GM23248 (cell line): Measurements from ENCODE around the gene ORC2. TPM values are rescaled to one million over a fixed set of nuclear protein-coding genes. Genes with fewer than 3 reads are reported as not detected.
"Not testable (repeated sequence)": the region's sequence is repeated elsewhere in the genome, so short reads cannot be mapped to it uniquely, and the experiment has no call there.

Experiments used
- DNase-seq: peaks from one replicate; pipeline ENCODE4 v3.0.0-alpha.2; 2015
- H2AFZ ChIP-seq: fragments of 200-600 bp; sonication (generic); 2 replicates; pipeline ENCODE4 v1.6.1; 2016; ENCODE audit warnings: antibody characterized with exemption
- H3F3A ChIP-seq: fragments of 200-600 bp; sonication (generic); 2 replicates; pipeline ENCODE4 v1.6.1; 2016; ENCODE audit warnings: mild to moderate bottlenecking, antibody characterized with exemption, mixed run types; ENCODE audit not compliant: insufficient read depth
- H3K27ac ChIP-seq: fragments of 200-600 bp; sonication (generic); 2 replicates; pipeline ENCODE4 v1.5.1; 2016; ENCODE audit warnings: mild to moderate bottlenecking
- H3K27me3 ChIP-seq: fragments of 200-600 bp; sonication (generic); replicated peaks from 2 replicates; pipeline ENCODE4 v1.6.1; 2016; ENCODE audit warnings: mild to moderate bottlenecking; ENCODE audit not compliant: insufficient read depth
- H3K36me3 ChIP-seq: fragments of 200-600 bp; sonication (generic); 2 replicates; pipeline ENCODE4 v1.6.1; 2016; ENCODE audit warnings: low read depth, mild to moderate bottlenecking
- H3K4me1 ChIP-seq: fragments of 200-600 bp; sonication (generic); 2 replicates; pipeline ENCODE4 v1.6.1; 2016; ENCODE audit warnings: mild to moderate bottlenecking; ENCODE audit not compliant: insufficient read depth
- H3K4me2 ChIP-seq: fragments of 200-600 bp; sonication (generic); one replicate; pipeline ENCODE4 v1.6.1; 2016; ENCODE audit warnings: mild to moderate bottlenecking; ENCODE audit not compliant: unreplicated experiment
- H3K4me3 ChIP-seq: fragments of 200-600 bp; sonication (generic); 2 replicates; pipeline ENCODE4 v1.5.1; 2016; ENCODE audit warnings: mild to moderate bottlenecking
- H3K79me2 ChIP-seq: fragments of 200-600 bp; sonication (generic); 2 replicates; pipeline ENCODE4 v1.6.1; 2016; ENCODE audit warnings: mild to moderate bottlenecking; ENCODE audit not compliant: insufficient read depth
- H3K9ac ChIP-seq: fragments of 200-600 bp; sonication (generic); 2 replicates; pipeline ENCODE4 v1.6.1; 2016; ENCODE audit warnings: mild to moderate bottlenecking
- H3K9me2 ChIP-seq: fragments of 200-600 bp; sonication (generic); 2 replicates; pipeline ENCODE4 v1.6.1; 2016; ENCODE audit warnings: mixed run types, mild to moderate bottlenecking, moderate library complexity; ENCODE audit not compliant: insufficient read depth
- H3K9me3 ChIP-seq: fragments of 200-600 bp; sonication (generic); one replicate; pipeline ENCODE4 v1.6.1; 2017; ENCODE audit warnings: low read depth
- H4K20me1 ChIP-seq: fragments of 200-600 bp; sonication (generic); 2 replicates; pipeline ENCODE4 v1.6.0; 2016; ENCODE audit not compliant: insufficient read depth
- EZH2 ChIP-seq: fragments of 200-600 bp; sonication (generic); IDR thresholded peaks from 2 replicates; pipeline ENCODE4 v1.6.1; 2018; ENCODE audit warnings: antibody characterized with exemption, mild to moderate bottlenecking; ENCODE audit not compliant: insufficient read depth, poor library complexity, severe bottlenecking
- EZH2phosphoT487 ChIP-seq: fragments of 200-600 bp; sonication (generic); IDR thresholded peaks from 2 replicates; pipeline ENCODE4 v1.6.1; 2018; ENCODE audit warnings: antibody characterized with exemption, moderate library complexity, mild to moderate bottlenecking, low read depth; ENCODE audit not compliant: insufficient read depth
- WGBS, 2 experiments: methylation state at CpG; one replicate each; pipeline ENCODE4 v1.1.6; 2015 to 2017; ENCODE audit warnings: low lambda C conversion rate in 2 of 2, low coverage in 1 of 2; ENCODE audit errors: missing lambda C conversion rate in 2 of 2; 5-methylcytosine and 5-hydroxymethylcytosine counted together
- in situ Hi-C: fragments of 300-500 bp; cut with MboI; formaldehyde crosslinking; loops from 2 replicates; pipeline ENCODE4 v1.15.0; 2020
- polyA plus RNA-seq: library from polyadenylated mRNA; unstranded; fragments of >200 nt; fragmentation: Nextera tagmentation; extraction: Ambion mirVana; gene quantifications from 2 replicates; pipeline ENCODE4 v1.2.1, GENCODE V29; 2016
- total RNA-seq: library from RNA; depleted of rRNA; stranded (reverse); fragments of >200 nt; shearing (Covaris generic); gene quantifications from 2 replicates; pipeline ENCODE4 v1.2.3, GENCODE V29; 2014

ORC2 gene
- total and polyA plus RNA-seq, 2 experiments from 2014 or later, result 5.4 to 8.8 TPM

GRCh38 chr2:200888704-200889625 lies 74.5 kb downstream of the ORC2 start, which contains the start of the genes NIF3L1 and PPIL3:
NIF3L1 (plus strand) TSS chr2:200889371; CDS start chr2:200891944, 2,573 bp downstream.
PPIL3 (minus strand) TSS chr2:200889077; CDS start chr2:200887615, 1,462 bp downstream.
- Histone ChIP-seq H3K36me3 (peaks cover 9% of the 10 kb centered on the region; the same call in 1 of the 2 replicates), H3K4me2 (peak within 1 kb of the TSS; percentile 93), H3K79me2 (peaks cover 71% of the 10 kb centered on the region), H3K9ac (peak within 1 kb of the TSS; percentile 98), H4K20me1 (no peaks in the 10 kb centered on the region), H3K27ac (peak within 1 kb of the TSS; percentile 99), H3K4me1 (peaks cover 9% of the 10 kb centered on the region; the same call in 1 of the 2 replicates), H3F3A (peaks cover 24% of the 10 kb centered on the region), H2AFZ (peak within 1 kb of the TSS; percentile 98), H3K9me3 (no peaks in the 10 kb centered on the region), H3K27me3 (no peaks in the 10 kb centered on the region), H3K9me2 (no peaks in the 10 kb centered on the region), H3K4me3 (peak within 1 kb of the TSS; percentile 91)
- in situ Hi-C loops, result no loop called here
- DNase-seq, result peak; percentile 98
- 1% methylated on average over 50 of the region's 50 CpGs for WGBS, 2 experiments
- TF ChIP-seq EZH2 (no peak), EZH2phosphoT487 (no peak)

GRCh38 chr2:200881715-200882249 lies 81.7 kb downstream of the ORC2 start:
- H3K9me2 ChIP-seq, in situ Hi-C loops, H3K4me3 ChIP-seq, DNase-seq, H3K27ac ChIP-seq, H3K4me2 ChIP-seq, H3F3A ChIP-seq, H4K20me1 ChIP-seq, H3K27me3 ChIP-seq, H3K9ac ChIP-seq, H3K4me1 ChIP-seq, H3K9me3 ChIP-seq, H2AFZ ChIP-seq: not testable (repeated sequence)
- peaks cover 15% of the 10 kb centered on the region for H3K79me2 ChIP-seq
- peaks cover 46% of the 10 kb centered on the region; the same call in 1 of the 2 replicates for H3K36me3 ChIP-seq
- 94 to 98% methylated on average over 2 of the region's 2 CpGs for WGBS, 2 experiments

- in situ Hi-C loops, result no loop called here
- no peak for DNase-seq
- Histone ChIP-seq H3K9me3 (no peaks in the 10 kb centered on the region), H4K20me1 (no peaks in the 10 kb centered on the region), H3K79me2 (no peaks in the 10 kb centered on the region), H3K4me1 (no peaks in the 10 kb centered on the region), H2AFZ (no peak overlapping the region), H3K4me3 (no peak overlapping the region), H3K36me3 (peaks cover 54% of the 10 kb centered on the region), H3K27me3 (no peaks in the 10 kb centered on the region), H3F3A (no peaks in the 10 kb centered on the region), H3K27ac (no peak overlapping the region), H3K9ac (no peak overlapping the region), H3K4me2 (no peak overlapping the region), H3K9me2 (no peaks in the 10 kb centered on the region)
- TF ChIP-seq EZH2 (no peak), EZH2phosphoT487 (no peak)
- 95 to 99% methylated on average over 2 of the region's 2 CpGs for WGBS, 2 experiments
Observed at GRCh38 chr2:200878289-200878880, 85.1 kb downstream of the ORC2 start.

GRCh38 chr2:200877443-200877842 lies 86.0 kb downstream of the ORC2 start:
- H3K9ac ChIP-seq, result no peak overlapping the region
- H4K20me1 ChIP-seq, result no peaks in the 10 kb centered on the region
- H3K27ac ChIP-seq, result no peak overlapping the region
- H3K36me3 ChIP-seq, result peaks cover 47% of the 10 kb centered on the region
- no peak overlapping the region for H3K4me3 ChIP-seq
- no peaks in the 10 kb centered on the region for H3K27me3 ChIP-seq
- H3K4me1 ChIP-seq, result no peaks in the 10 kb centered on the region
- H3F3A ChIP-seq, result no peaks in the 10 kb centered on the region
- no peak overlapping the region for H2AFZ ChIP-seq
- no peaks in the 10 kb centered on the region for H3K9me2 ChIP-seq
- no peak for DNase-seq
- in situ Hi-C loops, result no loop called here
- H3K9me3 ChIP-seq, result no peaks in the 10 kb centered on the region
- no peaks in the 10 kb centered on the region for H3K79me2 ChIP-seq
- no peak overlapping the region for H3K4me2 ChIP-seq
- TF ChIP-seq EZH2phosphoT487, result no peak
- TF ChIP-seq EZH2, result no peak
